SK-N-DZ (cell line): ENCODE measurements around the gene USP21.

Experiments used
- DNase-seq: peaks from one replicate; pipeline ENCODE4 v3.0.0-alpha.2; 2015; ENCODE audit warnings: low spot score

The USP21 gene

DNA sequence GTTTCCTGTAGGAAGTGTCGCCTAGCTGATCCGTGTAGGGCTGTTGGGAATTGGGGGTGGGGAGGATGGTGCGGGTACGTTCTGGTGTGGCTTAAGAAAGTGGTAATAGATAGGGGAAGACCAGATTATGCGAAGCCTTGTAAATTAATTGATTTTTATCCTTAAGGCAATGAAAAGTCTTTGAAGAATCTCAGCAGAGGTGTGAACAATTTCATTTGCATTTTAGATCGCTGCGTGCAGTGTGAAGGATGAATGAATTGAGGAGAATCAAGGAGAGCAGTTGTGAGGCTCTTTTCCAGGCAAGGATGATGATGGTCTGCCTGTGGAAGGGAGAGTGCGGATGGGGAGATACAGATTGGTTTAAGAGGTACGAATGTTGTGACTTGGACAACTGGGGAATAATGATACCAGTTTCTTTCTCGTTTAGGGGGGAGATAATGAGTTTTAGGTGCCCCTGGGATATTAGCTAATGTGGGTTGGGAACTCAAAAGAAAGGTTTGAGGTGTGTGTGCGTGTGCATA lies 26.0 kb upstream of the USP21 start:
- DNase-seq = no peak

DNA sequence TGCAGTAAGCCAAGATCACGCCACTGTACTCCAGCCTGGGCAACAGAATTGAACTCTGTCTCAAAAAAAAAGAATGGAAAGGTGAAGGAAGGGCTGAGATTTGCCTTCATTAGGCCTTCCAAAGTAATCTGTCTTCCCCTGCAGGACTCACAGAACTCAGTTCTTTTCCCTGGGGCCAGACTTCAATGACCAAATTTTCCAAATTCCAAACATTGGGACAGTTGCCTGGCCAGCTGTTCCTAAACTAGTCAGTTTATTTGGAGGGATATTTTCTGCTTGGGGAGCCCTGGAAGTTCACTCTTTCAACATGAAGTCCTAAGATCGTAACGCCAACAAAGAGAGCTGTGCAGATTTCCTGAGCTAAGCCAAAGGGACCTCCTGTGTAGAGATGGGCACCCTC lies 21.4 kb upstream of the USP21 start:
- no peak for DNase-seq

DNA sequence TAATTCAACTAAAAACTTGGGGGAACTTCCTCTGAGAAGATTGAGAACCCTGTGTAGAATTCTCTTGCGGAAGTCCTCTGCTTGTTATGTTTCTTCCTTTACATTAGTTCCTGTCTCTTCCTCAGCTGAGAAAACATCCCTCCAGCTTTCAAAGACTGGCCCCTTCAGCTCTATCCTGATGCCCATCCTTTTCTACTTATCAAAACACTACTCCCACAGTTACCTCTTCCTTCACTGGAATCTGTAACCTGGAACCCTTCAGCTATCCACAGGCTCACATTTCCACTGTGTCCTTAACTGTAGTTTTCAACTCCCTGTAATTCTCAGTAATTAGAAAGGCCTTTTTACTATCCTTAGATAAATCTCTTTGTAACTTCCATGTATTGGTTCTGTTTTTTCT lies 20.9 kb upstream of the USP21 start:
- no peak for DNase-seq

DNA sequence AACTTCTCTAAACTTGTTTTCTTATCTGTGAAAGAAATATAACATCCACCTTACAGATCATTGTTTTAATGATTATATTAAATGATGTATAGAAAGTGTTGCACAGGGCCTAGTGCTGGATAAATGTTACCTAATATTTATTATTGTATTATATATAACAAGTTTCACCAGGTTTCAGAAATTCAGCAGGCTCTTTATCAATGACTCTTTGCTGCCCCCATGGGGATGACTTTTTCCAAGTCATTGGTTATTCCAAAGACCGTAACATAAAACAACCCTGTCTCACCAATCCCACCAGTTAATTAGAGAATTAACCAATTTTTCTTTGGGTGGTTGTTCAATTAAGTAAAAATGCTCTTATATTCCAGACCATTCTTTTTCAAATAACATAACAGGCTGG lies 19.5 kb upstream of the USP21 start:
- DNase-seq = peak; percentile 52

DNA sequence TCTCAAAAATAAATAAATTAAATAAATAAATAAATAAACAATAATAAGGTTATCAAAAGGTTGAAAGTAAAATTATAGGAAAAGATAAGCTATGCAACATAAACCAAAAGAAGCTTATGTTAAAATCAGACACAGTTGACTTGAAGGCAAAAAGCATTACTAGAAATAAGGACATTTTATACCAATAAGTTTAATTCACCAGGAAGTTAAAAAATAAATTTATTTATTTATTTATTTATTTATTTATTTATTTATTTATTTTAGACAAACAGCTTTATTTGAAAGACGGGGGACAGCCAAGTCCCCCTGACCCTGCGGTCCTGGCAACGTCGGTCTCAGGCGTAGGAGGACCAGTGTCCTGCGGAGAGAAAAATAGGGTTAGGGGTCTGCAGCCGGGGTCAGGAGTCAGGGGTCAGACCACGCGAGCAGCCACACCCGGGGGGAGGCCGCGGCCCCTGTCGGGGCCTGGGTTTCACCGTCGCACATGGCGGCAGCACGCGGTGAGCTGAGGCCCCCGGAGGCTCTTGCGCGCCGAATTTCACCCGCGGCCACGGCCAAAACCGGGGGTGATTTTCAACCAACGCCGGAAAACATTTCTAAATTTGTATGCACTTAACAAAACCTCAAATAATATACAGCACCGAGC lies 18.4 kb upstream of the USP21 start:
- DNase-seq = no peak

DNA sequence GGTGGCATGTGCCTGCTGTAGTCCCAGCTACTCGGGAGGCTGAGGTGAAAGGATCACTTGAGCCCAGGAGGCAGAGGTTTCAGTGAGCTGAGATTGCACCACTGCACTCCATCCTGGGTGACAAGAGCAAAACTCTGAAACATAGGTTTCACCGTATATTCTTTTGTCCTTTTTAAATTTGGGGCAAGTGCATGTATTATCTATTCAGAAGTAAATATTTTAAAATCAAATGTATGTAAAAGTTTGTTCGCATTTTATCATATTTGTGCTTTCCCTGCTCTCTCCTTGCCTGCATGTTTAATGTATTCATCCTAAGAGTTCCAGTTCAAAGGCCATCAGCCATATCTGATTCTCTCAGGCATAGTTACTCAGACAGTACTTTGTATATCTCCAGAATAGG lies 13.5 kb upstream of the USP21 start:
- DNase-seq = no peak

DNA sequence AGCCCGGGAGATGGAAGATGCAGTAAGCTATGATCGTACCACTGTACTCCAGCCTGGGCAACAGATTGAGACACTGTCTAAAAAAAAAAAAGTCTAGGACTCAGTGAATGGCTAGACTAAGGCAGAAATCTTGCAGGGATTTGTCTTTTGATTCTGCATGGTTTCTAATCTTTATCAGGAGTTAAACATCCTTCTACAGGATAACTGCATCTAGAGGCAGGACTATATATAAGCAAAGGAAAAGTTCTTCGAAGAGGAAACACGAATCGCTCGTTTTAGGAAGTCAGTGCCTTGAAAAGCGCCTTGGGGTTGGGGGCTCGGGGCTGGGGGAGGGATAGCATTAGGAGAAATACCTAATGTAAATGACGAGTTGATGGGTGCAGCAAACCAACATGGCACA lies 6.1 kb upstream of the USP21 start:
- DNase-seq = no peak

DNA sequence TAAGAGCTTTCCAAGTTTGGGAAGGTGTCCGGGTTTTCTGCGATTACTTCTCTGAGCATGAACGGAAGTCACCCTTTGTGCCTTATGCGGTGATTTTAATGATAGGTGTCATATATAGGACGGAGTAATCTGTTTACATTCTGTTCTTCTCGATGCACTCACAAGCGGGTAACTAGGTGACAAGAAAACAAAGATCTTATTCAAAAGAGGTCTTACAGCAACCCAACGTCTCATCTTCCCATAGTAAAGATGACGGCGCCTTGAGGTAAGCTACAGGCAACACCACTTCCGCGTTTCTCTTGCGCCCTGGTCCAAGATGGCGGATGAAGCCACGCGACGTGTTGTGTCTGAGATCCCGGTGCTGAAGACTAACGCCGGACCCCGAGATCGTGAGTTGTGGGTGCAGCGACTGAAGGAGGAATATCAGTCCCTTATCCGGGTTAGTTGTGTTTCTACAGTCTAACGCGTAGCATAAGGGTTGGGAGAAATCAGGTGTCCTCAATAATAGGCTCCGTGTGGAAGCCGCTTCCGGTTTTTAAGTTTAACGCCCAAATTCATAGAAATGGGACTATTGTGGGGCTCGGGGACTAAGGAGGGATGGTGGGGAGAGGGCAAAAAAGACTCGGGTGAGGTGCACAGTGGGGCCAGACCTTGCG lies 5.5 kb upstream of the USP21 start, which contains the start of gene UFC1:
TSS of gene UFC1 (plus strand) at position 297 of the 656 bp plus-strand sequence. CDS start at position 317, 20 bp downstream.
- DNase-seq = peak; percentile 90

DNA sequence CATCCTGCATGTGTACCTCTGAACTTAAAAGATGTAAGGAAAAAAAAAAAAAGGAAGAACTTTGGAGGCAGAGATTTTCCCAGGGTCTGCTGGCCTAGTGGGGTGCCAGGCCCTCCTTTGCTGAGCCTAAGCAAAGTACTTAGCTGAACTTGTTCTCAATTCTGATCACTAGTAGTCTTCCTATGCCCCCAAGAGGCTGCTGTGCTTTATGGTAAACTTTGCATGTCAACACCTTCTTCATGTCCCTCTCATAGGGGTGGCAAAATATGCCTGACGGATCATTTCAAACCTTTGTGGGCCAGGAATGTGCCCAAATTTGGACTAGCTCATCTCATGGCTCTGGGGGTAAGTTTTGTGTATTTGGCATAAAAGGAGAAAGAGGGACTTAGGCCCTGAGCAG lies 1.4 kb upstream of the USP21 start:
- DNase-seq = no peak

DNA sequence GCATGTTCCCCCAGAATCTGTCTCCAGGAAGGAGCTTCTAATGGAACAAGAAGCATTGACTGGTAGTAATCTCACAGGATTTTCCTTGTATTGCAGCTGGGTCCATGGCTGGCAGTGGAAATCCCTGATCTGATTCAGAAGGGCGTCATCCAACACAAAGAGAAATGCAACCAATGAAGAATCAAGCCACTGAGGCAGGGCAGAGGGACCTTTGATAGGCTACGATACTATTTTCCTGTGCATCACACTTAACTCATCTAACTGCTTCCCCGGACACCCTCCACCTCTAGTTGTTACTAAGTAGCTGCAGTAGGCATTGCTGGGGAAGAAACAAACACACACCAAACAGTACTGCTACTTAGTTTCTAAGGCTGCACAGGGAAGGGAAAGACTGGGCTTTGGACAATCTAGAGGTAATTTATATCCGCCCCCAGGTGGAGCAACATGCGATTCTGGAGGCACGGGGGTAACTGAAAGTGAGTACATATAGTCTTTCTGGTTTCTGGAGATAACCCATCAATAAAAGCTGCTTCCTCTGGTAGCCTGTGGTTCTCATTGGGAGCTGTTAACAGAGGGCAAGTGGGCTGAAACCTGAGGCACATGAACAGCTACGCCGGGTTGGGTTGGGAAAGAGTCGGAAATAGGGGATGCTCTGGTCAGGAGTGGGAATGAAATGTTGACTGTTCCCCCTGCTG lies 837 bp upstream of the USP21 start:
- DNase-seq = no peak

DNA sequence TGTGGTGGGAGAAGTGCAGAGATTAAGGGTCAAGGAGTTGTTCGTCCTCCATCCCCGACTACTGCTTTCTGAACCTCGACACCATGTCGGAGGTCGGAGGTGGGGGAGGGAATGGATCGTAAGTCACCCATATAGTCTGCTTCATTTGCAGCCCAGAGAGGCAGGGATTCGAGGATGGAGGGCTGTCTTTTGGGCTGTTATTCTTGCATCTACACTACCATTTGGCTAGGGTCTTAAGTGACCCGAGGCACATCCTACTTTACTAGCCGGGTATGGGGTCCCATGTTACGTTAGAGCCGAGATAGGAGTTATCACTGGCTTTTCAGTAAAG lies 578 bp downstream of the USP21 start:
- DNase-seq = no peak

DNA sequence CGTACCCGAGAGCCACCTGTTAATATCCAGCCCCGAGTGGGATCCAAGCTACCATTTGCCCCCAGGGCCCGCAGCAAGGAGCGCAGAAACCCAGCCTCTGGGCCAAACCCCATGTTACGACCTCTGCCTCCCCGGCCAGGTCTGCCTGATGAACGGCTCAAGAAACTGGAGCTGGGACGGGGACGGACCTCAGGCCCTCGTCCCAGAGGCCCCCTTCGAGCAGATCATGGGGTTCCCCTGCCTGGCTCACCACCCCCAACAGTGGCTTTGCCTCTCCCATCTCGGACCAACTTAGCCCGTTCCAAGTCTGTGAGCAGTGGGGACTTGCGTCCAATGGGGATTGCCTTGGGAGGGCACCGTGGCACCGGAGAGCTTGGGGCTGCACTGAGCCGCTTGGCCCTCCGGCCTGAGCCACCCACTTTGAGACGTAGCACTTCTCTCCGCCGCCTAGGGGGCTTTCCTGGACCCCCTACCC lies 1.4 kb downstream of the USP21 start:
- DNase-seq = no peak

DNA sequence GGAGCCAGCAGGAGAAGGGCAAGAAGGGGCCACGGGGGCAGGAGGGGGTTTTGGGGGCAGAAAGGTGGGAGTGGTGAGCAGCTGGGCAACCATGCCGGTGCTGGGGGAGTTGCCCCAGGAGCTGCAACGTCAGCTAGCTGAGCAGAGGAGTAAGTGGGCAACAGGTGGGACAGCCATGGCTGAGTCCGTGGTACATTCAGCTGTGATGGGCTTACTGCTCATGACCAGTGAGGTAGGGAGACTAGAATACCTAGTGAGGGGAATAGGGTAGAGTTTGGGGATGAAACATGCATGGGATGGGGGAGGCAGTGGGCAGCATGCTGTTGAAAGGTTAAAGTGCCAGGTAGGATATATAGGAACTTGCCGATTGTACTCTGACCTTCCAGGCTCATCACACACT lies 2.4 kb downstream of the USP21 start:
- no peak for DNase-seq

DNA sequence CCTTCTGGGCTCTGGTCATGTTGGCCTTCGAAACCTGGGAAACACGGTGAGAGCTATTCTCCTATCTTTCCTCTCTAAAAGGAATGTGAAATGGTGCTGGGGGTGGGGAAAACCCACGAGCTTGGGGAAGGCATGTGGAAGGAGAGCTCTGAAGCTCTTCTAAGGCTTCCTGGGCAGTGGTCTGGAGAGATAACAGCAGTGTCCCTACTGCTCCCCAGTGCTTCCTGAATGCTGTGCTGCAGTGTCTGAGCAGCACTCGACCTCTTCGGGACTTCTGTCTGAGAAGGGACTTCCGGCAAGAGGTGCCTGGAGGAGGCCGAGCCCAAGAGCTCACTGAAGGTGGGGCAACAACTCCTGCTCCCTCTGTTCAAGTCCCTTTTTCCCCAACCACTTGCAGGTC lies 2.8 kb downstream of the USP21 start:
- no peak for DNase-seq

DNA sequence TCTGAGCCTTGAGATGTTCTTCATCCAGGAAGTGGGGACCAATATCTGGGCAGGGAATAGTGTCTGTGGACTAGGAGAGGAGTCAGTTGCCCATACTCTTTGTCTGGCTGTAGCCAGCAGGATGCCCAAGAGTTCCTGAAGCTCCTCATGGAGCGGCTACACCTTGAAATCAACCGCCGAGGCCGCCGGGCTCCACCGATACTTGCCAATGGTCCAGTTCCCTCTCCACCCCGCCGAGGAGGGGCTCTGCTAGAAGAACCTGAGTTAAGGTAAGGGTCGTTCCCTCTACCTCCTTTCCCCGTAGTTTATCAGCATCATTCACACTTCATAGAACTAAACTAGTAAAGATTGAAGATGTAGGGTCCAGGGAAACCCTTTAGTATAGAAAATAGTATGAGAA lies 3.5 kb downstream of the USP21 start:
- DNase-seq = no peak

DNA sequence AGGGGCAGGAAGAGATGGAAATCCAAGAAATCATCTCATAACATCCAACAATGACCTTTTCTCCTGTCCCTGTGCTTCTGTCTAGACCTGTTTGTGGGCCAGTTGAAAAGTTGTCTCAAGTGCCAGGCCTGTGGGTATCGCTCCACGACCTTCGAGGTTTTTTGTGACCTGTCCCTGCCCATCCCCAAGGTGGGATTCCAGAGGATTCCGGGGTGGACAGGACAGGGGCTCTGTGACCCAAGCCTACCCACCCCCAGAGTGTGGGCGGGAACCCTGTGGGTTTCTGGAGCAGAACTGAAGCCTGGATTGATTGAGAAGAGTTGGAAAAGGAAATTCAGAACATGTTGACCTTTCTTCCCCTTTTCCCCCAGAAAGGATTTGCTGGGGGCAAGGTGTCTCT lies 4.5 kb downstream of the USP21 start:
- no peak for DNase-seq

DNA sequence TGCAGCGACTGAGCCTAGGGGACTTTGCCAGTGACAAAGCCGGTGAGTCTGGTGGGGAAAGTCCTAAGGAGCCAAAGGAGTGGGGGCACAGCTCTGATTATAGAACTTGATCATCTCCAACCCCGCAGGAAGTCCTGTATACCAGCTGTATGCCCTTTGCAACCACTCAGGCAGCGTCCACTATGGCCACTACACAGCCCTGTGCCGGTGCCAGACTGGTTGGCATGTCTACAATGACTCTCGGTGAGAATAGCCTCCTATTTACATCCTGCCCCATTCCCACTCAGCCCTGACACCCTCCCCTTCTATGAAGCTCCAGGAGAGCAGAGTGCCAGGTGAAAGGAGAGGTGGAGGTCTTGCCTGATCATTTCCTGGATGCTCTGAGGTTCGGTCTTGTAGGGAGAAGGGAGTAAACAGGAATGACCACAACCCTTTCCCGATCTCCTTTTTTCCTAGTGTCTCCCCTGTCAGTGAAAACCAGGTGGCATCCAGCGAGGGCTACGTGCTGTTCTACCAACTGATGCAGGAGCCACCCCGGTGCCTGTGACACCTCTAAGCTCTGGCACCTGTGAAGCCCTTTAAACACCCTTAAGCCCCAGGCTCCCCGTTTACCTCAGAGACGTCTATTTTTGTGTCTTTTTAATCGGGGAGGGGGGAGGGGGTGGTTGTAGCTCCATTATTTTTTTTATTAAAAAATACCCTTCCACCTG lies 5.8 kb downstream of the USP21 start:
- DNase-seq = no peak

DNA sequence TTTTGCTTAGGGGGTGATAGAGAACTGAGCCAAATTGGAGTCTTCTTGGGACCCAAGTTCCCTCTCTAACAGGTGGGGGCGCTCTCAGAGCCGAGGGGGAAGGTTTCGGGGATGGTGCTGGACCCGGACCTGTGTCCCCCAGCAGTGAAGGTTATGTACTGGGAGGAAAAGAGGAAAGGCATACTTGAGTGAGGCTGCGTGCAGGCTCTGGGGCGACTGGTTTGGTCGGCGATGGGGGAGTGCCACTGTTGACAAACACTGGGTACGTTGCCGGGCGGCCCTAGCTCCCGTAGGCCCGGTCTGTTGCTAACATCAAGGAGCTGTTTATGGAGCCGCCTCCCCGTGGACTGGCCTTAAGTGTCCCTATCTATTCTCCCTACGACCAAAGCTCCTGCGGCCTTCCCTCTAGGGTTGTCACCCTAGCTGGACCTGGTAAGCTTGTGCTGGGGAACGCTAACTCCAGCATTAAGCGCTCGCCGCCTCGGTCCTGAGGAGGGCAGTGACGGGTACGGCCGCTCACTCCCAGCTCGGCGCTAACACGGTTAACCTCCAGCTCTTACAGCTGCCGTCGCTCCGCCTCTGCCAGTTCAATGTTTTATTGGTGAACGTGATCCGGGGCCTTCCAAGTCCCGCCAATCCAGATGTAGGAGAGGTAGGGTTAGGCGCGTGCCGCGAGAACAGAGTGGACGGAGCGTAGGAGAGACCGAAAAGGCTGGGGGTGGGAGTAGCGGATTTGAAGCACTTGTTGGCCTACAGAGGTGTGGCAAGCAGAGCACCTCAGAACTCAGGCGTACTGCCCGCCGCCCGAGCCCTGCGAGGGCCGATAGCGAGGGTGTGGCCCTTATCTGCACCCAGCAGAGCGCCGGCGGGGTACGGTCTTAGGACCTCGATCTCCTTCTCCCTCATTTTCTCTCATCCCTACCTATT lies 6.7 kb downstream of the USP21 start, which contains the start of gene PPOX:
TSS of gene PPOX (plus strand) at position 685 of the 927 bp plus-strand sequence. CDS start 422 bp downstream, outside the sequence.
- peak; percentile 99 for DNase-seq

DNA sequence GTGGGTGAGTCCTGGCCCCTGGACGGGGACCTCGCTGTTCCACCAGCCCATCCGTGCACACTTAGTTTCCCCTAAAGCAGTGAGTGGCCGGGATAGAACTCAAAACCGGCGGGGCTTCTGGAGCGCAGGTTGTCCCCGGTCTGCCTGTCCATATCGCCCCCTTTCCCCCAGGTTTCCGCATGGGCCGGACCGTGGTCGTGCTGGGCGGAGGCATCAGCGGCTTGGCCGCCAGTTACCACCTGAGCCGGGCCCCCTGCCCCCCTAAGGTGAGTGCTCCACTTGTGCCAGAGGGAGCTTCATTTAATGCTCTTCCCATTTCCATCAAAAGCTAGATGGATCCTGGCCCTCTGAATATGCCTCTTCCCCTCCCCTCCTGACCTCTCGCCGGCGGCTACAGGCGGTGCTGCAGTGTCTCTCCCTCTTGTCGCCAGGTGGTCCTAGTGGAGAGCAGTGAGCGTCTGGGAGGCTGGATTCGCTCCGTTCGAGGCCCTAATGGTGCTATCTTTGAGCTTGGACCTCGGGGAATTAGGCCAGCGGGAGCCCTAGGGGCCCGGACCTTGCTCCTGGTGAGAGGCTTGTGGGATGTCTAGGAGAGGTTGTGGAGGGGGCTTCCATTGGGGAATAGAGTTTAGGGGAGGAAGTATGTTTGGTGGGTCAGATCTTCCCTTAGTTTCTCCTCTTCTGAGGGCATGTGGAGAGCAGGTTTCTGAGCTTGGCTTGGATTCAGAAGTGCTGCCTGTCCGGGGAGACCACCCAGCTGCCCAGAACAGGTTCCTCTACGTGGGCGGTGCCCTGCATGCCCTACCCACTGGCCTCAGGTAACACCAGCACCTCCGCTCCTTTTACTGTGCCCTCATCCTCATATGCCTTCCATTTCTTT lies 7.6 kb downstream of the USP21 start:
- DNase-seq = peak; percentile 50

DNA sequence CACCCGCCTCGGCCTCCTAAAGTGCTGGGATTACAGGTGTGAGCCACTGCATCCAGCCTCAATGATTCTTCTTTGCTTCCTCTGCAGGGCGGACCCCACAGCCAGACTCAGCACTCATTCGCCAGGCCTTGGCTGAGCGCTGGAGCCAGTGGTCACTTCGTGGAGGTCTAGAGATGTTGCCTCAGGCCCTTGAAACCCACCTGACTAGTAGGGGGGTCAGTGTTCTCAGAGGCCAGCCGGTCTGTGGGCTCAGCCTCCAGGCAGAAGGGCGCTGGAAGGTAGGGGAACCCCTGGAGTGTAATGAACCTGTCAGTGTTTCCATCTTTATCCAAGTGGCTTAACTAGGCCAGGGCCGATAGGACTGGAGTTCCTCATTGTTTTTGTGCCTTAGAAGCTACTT lies 9.6 kb downstream of the USP21 start:
- no peak for DNase-seq
